IPS-NIHi11 (cell line): ENCODE results near the gene RHOD.

Source experiments
- DNase-seq: peaks from one replicate; pipeline ENCODE4 v3.0.0; 2012; ENCODE audit warnings: mixed read lengths, low spot score

RHOD gene

GRCh38 chr11:67056267-67057204 is at the start of gene RHOD:
Gene RHOD, plus strand, starts transcription at chr11:67056847. Its CDS starts 56 bp downstream, at chr11:67056903.
- peak; percentile 93 for DNase-seq

- no peak for DNase-seq
These were observed 49.5 kb upstream of the RHOD start for GRCh38 chr11:67007126-67007525.

- DNase-seq: no peak
These were observed 46.2 kb upstream of the RHOD start for GRCh38 chr11:67010296-67010905.

GRCh38 chr11:67013511-67014045 is 43.1 kb upstream of the RHOD start:
- DNase-seq: no peak

GRCh38 chr11:67014343-67014742 is 42.3 kb upstream of the RHOD start:
- no peak for DNase-seq

- DNase-seq: no peak
These were observed 41.6 kb upstream of the RHOD start for GRCh38 chr11:67015048-67015447.

GRCh38 chr11:67016550-67016949 is 40.1 kb upstream of the RHOD start:
- no peak for DNase-seq

GRCh38 chr11:67020949-67021348 is 35.7 kb upstream of the RHOD start:
- DNase-seq: no peak

- DNase-seq: no peak
These were observed 34.2 kb upstream of the RHOD start for GRCh38 chr11:67022341-67022933.

GRCh38 chr11:67022961-67023956 is 33.4 kb upstream of the RHOD start, which contains the start of gene SYT12:
Gene SYT12, plus strand, starts transcription at chr11:67023134. Its CDS starts 7,011 bp downstream, at chr11:67030145.
- peak; percentile 77 for DNase-seq

GRCh38 chr11:67023957-67024353 is 32.7 kb upstream of the RHOD start:
- no peak for DNase-seq

GRCh38 chr11:67024410-67024809 is 32.2 kb upstream of the RHOD start:
- no peak for DNase-seq

GRCh38 chr11:67024966-67025365 is 31.7 kb upstream of the RHOD start:
- DNase-seq: no peak

GRCh38 chr11:67025750-67026149 is 30.9 kb upstream of the RHOD start:
- DNase-seq: no peak

GRCh38 chr11:67026941-67027340 is 29.7 kb upstream of the RHOD start:
- DNase-seq: no peak

- no peak for DNase-seq
These were observed 29.1 kb upstream of the RHOD start for GRCh38 chr11:67027483-67027930.

- no peak for DNase-seq
These were observed 28.6 kb upstream of the RHOD start for GRCh38 chr11:67027943-67028542.

GRCh38 chr11:67029146-67029545 is 27.5 kb upstream of the RHOD start:
- DNase-seq: no peak

GRCh38 chr11:67030976-67031375 is 25.7 kb upstream of the RHOD start:
- DNase-seq: no peak

- DNase-seq: no peak
These were observed 24.7 kb upstream of the RHOD start for GRCh38 chr11:67031791-67032561.
